ENCODE measurements around the gene PRAMEF4.
"Not testable (repeated sequence)": the region's sequence is repeated elsewhere in the genome, so short reads cannot be mapped to it uniquely, and the experiment has no call there.

The PRAMEF4 gene

GRCh38 chr1:12886101-12886500 is at the start of gene PRAMEF4:
Gene PRAMEF4 (minus strand): TSS chr1:12886201. CDS start chr1:12883394, 2,807 bp downstream.
- DNase-seq: not testable (repeated sequence)

- DNase-seq: not testable (repeated sequence)
Measured at GRCh38 chr1:12924368-12924767, 38.4 kb upstream of the PRAMEF4 start.

DNA sequence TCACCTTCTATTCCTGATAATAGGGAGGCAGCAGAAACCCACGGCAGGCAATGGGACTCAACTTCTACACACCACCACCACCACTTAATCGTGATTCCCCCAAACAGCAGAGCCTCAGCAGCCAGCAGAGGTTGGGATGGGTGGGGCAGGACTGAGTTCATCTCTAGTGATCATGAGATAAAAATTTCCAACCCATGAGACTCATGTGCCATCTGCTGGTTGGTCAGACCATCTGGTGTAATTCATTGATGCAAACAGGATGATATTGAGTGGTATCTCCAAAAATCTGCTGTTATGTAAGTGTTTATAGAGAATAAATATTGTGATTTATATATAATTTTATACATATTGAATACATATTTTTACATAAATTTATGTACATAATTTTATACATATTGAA is 35.7 kb upstream of the PRAMEF4 start:
- DNase-seq: not testable (repeated sequence)

GRCh38 chr1:12916310-12916709 is 30.3 kb upstream of the PRAMEF4 start, which contains the start of gene PRAMEF7:
Gene PRAMEF7 (plus strand): TSS chr1:12916610. CDS start chr1:12917693, 1,083 bp downstream.
- DNase-seq: not testable (repeated sequence)

DNA sequence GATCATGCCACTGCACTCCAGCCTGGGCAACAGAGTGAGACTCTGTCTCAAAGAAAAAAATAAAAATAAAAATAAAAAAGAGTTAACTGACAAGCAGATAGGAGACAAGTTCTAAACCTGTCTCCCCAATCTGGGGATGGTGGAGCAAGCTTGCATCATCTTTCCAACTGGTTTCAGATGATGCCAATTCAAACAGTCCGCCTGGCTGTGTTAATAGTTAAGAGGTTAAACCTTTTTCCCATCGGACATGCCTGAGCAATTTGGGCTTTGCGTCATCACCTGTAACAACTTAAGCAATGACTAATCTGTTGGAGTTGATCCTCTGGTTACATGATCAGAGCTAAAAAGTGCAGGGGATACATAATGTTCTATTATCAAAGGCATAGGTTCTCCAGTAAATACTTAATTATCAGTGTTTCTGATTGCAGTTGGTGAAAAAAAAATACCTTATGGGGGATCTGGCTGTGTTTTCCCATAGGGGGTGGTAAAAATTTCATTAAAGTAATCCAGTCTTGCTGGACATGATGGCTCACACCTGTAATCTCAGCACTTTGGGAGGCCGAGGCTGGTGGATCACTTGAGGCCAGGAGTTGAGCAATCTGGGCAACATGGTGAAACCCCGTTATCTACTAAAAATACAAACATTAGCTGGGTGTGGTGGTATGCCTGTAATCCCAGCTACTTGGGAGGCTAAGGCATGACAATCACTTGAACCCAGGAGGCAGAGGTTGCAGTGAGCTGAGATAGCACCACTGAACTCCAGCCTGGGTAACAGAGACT is 18.0 kb upstream of the PRAMEF4 start:
- DNase-seq: not testable (repeated sequence)

GRCh38 chr1:12899186-12899585 is 13.2 kb upstream of the PRAMEF4 start:
- not testable (repeated sequence) for DNase-seq

GRCh38 chr1:12898170-12898569 is 12.2 kb upstream of the PRAMEF4 start, which contains the start of gene PRAMEF10:
Gene PRAMEF10 (minus strand): TSS chr1:12898270. CDS start chr1:12895847, 2,423 bp downstream.
- DNase-seq: not testable (repeated sequence)

DNA sequence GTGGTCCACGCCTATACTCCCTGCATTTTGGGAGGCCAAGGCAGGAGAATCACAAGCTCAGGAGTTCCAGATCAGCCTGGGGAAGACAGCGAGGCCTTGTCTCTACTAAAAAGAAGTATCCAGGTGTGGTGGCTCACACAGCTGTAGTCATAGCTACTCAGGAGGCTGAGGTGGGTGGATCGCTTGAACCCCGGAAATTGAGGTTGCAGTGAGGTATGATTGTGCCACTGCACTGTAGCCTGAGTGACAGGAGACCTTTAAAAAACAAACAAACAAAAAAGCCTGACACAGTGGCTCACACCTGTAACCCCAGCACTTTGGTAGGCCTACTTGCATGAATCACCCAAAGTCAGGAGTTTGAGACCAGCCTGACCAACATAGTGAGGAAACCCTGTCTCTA is 7.5 kb downstream of the PRAMEF4 start:
- not testable (repeated sequence) for DNase-seq

- DNase-seq: not testable (repeated sequence)
Measured at GRCh38 chr1:12863131-12863880, 22.7 kb downstream of the PRAMEF4 start.

- not testable (repeated sequence) for DNase-seq
Measured at GRCh38 chr1:12856786-12857185, 29.2 kb downstream of the PRAMEF4 start, which contains the start of gene PRAMEF2. Gene PRAMEF2 (plus strand): TSS chr1:12857086. CDS start chr1:12859010, 1,924 bp downstream.

DNA sequence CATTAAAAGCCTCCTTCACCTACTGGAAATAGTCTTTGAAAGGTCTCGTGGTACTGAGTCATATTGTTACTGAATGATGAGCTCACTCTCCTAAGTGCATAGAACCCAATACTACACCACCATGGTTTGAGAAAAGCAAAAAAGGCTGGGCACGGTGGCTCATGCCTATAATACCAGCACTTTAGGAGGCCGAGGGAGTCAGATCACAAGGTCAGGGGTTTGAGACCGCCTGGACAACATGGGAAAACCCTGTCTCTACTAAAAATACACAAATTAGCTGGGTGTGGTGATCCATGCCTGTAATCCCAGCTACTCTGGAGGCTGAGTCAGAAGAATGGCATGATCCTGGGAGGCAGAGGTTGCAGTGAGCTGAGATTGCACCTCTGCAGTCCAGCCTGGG is 34.2 kb downstream of the PRAMEF4 start:
- DNase-seq: no peak

DNA sequence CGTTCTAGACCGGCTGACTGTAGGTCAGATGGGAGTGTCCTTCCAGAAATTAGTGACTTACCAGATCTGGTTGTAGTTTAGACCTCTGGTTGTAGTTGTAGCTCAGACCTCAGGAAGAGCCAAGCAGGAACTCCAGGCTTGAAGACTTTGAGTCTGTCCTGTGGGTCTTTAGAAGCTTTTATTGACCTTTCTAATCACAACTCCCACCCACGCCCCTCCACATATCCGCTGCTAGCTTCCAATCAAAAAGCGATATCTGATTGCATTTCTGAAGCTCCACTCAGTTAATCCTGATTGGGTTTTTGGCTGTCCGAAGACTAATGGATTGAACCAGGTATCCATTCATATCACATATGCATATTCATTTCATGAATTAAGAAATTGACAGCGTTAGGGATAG is 37.4 kb downstream of the PRAMEF4 start, which contains the start of gene HNRNPCL1:
Gene HNRNPCL1, minus strand, starts transcription at position 101 of the 400 bp plus-strand sequence. CDS start 431 bp downstream, outside the sequence.
- DNase-seq: not testable (repeated sequence)

GRCh38 chr1:12833251-12833650 is 52.8 kb downstream of the PRAMEF4 start:
- DNase-seq: not testable (repeated sequence)

DNA sequence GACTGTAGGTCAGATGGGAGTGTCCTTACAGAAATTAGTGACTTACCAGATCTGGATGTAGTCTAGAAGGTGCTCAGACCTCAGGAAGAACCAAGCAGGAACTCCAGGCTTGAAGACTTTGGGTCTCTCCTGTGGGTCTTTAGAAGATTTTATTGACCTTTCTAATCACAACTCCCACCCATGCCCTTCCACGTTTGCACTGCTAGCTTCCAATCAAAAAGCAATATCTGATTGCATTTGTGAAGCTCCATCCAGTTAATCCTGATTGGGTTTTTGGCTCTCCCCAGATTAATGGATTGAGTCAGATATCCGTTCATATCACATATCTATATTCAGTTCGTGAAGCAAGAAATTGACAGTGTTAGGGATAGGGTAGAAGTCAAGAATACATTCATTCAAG is 54.7 kb downstream of the PRAMEF4 start, which contains the start of gene PRAMEF11:
Gene PRAMEF11, minus strand, starts transcription at position 101 of the 400 bp plus-strand sequence. CDS start 2,621 bp downstream, outside the sequence.
- DNase-seq: not testable (repeated sequence)
